Stimulated activated CD8-positive, alpha-beta memory T cell treated with anti-CD3 and anti-CD28 coated beads, Interleukin-15, amount 100 ng/mL, for 24 hours (primary cell): ENCODE results near the gene DDC.

Source experiments
- DNase-seq: peaks from one replicate; pipeline ENCODE4 v3.0.0-alpha.2; 2020; ENCODE audit warnings: low read depth

The DDC gene

DNA sequence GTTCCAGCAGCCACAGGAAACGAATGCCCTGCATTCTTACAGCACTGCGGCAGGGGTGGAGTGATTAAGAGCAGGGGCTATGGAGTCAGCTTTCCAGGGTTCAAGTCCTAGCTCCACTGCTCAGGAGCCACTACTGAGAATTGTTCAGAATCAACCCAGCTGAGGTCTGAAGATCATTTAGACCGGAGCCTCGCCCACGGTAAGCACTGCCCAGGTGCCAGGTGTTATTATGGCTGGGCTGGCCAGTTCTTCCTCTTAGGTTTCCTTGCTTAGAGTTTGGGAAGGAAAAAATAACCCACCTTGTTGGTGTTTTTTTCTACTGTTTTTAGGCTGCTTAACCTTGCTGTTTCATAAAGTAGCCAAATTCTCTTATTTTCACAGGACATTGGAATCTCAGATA is 110.2 kb downstream of the DDC start:
- no peak for DNase-seq

DNA sequence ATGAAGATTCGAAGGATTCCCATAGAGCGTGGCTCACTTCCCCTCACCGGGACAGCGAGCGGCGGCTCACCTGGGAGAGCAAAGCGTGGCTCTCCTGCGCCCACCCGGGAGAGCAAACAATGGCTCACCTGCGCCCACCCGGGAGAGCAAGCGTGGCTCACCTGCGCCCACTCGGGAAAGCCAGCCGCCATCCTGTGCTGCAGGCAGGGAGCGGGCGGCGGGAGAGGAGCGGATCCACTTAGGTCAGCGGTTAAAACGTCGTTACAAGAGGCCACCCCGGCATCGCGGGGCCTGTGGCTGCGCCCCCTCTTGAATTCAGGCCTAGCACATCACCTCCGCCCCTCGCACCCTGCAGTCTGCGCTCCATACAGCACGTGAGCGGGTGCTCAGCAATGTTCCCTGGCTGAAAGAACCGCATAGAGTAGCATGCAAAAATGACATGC is 114.6 kb downstream of the DDC start:
- DNase-seq: no peak

DNA sequence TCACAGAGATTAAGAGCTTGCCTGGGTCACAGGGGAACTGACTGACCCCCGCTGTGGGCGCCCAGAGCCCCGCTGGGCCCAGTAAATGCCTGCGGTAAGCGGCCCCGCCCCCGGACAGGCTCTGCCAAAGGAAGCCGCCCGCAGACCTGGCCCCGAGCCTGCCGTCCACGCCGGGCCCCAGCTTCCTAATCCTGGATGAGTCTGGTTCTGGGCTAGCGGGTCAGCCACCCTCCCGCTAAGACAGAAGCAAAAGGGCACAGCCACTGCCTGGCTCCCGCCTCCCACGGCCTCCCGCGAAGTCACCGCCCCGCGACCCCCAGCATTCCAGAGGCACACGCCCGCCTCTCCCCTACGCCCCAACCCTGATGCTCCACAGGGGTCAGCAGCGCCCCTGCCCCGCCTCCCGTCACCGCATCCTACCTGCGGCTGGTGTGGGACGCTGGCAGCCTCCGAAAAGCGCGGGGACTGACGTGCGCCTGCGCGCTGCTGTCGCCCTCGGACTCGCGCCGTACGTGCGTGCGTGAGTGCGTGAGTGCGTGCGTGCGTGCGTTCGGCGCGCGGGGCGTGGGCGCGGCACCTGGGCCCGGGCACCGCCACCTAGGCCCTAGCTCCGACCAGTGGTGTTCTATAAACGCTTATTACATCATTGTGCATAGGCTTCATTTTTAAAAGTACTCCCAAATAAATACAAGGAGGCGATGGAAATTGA is 115.2 kb downstream of the DDC start, which contains the start of gene FIGNL1:
FIGNL1 (minus strand) TSS at position 470 of the 709 bp plus-strand sequence. CDS start 3,063 bp downstream, outside the sequence.
- peak; percentile 69 for DNase-seq

DNA sequence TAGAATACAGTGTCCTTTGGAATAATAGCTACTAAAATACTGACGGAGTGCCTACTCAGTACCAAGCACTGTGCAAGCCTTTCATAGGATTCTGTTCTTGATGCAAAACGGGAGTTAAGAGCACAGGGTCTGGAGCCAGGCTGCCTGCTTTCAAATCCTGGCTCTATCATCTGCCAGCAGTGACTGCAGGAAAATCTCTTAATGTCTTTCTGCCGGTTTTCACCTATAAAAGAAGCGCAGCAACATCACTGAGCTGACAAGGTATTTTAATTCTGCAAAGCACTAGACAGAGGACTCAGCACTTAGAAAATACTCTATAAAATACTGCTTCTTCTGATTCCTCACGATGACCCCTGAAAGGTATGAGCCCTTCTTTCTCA is 115.7 kb downstream of the DDC start:
- no peak for DNase-seq

DNA sequence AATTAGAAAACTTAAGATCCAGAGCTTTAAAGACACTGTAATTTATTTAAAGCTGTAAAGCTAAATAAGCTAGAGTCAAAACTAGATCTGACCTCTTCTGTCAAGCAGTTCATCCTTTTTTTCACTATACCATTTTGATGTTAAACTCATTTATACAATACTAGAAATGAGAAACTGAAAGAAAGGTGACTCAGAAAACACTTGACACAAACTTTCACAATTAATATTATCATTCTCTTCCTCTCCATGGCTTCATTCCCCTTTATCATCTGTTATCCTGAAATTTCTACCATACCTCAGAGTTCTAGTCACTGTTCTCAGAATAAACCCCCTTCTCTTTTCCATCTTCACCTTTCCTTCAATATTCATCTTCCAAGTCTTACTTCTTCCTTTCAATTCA is 116.4 kb downstream of the DDC start:
- no peak for DNase-seq

DNA sequence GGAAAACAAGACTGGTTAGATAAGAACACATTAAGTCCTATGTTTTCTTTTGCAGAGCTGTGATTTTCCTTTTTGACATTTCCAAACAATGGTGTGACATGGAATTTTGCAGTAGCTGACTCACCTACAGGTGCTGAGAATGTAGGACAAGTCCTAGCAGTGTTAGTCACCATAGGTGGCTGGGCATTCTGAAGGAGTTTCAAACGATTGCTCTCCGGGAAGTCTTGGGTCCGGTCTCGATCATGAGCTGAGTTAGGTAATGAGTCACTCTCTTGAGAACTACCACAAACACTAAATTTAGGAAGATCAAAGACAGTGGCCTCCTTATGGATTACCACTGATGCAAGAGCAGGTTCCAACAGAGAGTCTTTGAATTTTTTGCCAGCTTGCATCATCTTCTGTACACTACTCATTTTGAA is 118.7 kb downstream of the DDC start:
- no peak for DNase-seq

DNA sequence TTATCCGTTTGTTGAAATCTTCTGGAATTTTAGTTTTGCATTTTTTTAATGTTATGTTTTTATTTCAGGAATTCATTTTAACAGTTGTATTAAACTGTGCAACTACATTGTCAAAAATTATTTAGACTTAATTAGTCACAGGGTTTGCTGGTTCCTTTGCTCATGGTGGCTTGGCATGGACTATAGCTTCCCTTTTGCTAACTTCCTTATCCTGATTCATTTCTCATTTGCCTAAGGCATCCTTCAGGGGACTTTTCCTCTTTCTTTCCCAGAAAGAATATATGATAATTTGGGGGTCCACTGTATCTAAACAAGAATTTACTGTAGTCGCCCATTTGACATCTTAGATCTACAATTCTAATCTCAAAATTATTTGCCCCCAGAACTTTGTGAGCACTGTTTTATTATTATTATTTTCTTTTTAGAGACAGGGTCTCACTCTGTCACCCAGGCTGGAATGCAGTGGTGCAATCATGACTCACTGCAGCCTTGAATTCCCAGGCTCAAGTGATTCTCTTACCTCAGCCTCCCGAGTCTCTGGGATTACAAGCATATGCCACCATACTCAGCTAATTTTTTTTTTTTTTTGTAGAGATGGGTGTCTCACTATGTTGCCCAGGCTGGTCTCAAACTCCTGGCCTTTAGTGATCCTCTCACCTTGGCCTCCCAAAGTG is 128.9 kb downstream of the DDC start:
- no peak for DNase-seq

DNA sequence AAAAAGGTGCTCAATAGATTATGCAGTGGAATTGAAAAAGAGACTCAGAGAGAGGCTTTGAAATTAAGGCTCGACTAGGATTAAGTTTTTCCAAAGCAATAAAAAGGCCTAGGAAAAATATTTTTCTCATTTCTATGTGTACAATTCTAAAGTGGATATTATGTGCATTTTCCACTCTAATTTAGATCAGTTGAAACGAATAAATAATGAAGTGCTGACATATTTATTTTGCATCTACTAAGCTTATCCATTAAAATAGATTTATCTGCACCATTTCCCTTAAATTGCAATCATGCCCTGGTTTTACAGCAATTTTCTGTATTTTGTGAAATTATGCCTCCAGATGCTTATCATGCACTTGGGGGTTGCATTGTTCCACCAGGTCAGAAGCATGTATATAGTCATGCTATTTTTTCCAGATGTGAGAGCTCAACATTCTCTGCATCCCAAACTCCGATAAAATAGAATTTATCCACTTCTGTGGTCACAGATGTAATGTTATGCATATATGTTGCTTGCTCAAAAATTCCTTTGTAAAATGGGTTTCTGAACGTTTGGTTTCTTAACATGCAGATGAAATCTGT is 133.4 kb downstream of the DDC start:
- DNase-seq: no peak

DNA sequence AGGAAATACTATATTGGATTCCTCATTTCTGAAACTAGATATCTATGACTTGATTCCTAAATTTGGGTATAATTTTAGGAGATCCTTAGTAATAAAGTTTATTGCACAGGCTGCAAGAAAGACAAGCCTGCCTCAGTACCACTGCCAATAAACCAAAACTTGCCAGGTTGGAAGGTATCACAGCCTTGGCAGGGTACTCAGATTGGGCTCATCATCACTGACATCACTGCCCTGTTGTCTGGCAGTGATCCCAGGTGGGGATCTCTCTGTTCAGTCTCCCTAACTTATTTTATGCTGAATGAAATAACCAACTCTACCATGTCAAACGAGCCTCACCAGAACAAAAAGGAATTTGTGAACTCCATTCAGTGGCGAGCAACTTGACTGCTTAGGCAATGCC is 133.9 kb downstream of the DDC start:
- DNase-seq: no peak

DNA sequence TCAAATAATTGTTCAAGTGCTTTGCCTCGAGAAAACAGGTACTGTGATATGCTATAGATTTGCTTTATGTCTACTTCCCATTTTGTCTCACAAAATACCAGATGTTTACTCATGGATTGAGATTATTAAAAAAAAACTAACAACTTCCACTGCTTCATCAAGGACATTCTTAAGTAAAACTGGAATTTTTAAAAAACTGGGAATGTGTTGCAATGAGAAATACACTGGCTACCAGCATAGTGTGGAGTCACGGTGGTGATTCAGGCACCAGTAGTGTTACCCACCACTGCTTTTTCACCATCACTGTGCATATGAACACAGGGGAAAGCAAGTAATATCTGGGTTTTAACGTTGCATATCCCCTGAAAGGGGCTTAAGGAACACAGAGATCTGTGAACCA is 136.3 kb downstream of the DDC start:
- no peak for DNase-seq

DNA sequence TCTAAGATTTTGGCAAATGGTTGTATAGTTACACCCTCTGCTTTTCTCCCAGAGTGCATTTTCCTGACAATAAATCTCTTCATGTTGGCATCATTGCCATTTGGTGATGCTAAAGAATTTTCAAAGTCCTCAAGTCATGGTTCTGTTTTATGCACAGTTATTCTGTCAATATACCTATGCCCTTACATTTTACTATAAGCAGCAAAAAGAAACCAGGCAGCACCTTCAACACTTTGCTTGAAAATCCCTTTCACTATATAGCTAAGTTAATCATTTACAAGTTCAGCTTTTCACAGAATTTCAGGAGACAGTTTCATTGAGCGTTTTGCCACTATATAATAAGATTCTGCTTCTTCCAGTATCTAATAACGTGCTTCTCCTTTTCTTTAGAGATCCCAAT is 137.7 kb downstream of the DDC start:
- DNase-seq: no peak

DNA sequence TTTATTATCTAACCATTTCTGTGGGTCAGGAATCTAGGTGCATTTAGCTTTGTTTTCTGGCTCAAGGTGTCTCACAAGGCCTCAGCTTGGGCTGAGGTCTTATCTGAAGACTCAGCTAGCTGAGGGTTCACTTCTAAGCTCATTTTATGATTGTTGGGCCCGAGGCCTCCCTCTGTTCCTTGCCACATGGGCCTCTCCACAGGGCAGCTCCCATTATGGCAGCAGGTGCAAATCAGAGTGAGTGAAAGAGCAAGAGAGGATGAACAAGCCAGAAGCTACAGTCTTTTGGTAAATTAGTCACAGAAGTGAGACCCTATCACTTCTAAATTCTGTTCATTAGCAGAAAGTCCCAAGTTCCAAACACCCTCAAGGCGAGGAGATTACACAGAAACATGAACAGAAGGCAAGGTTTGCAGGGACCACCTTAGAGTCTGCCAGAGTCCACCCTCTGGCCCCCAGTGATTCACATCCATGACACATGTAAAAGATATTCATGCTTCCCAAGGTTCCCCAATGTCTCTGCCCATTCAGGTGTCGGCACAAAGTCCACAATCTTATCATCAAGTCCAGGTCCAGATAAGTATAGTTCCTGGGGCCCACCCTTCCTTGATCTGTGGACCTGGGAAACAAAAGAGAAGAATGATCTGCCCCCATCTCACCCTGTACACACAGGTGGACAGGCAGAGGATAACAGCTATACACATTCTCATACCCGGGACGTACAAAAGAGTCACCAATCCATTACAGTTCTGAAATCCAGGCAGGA is 138.7 kb downstream of the DDC start:
- no peak for DNase-seq

DNA sequence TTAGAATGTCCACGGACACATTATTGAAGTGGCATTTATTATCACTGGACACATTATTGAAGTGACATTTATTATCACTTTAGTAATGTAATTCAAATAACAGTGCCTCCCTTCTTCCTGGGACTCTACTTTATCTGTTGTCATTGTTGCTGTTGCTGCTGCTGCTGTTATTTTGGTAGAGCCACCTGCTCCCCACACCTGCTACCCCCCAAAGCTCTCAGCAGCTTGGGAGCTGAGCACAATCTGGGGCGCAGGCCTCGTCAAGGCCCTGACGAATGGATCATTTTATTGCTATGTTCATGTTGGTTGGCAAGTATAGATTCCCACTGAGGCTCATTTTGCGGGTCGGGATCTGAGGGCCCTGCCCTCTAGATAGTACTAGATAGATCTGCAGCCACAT is 139.9 kb downstream of the DDC start:
- DNase-seq: no peak

DNA sequence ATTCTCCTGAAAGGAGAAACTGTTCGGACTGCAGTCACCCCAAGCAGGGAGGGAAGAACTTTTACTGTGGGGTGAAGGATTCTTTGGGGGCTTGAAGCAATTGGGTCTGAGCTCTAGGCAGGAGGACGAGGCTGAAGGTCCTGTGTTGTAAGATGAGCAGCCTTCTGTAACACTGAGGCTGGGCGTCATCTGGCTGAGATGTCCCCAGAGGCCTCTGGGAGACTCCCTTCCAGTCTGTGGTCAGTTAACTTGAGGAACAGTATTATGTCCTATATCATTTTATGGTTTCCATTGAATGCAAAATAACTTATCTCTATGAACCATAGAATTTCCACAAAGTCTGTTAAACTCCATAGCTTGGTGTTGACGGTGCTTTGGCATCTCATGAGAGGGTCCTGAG is 141.3 kb downstream of the DDC start:
- DNase-seq: no peak

DNA sequence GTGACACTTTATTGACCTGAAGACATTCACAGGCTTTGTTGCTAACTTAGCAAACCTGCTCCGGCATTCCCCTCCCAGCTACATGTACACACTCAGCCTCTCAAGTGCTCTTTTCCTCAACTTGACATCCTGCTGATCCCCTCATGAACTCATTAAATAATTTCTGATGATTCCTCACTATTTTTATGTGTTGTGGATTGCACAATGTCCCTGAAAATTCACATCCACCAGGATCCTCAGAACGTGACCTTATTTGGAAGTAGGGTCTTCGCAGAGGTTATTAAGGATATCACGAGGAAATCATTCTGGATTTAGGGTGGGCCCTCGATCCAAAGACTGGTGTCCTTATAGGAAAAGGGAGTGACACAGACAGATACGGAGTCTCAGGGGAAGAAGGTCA is 142.3 kb downstream of the DDC start:
- no peak for DNase-seq

DNA sequence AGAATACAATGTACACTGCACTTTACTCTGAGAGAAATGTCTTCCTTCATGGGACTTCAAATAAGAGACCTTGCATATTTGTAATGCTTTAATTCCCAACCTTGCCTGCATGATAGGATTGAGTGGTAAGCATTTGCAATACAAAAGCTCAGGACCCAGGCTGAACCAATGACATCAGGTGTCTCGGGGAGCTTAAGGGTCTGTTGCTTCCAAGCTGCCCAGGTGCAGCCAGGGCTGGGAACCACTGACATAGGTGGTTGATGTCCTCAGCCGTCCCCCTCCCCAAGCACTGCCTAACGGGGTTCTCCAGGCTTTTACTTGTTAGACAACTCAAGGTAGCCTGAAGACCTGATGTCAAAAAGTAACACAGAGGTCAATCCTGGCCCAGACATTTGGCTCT is 144.2 kb downstream of the DDC start:
- DNase-seq: no peak

DNA sequence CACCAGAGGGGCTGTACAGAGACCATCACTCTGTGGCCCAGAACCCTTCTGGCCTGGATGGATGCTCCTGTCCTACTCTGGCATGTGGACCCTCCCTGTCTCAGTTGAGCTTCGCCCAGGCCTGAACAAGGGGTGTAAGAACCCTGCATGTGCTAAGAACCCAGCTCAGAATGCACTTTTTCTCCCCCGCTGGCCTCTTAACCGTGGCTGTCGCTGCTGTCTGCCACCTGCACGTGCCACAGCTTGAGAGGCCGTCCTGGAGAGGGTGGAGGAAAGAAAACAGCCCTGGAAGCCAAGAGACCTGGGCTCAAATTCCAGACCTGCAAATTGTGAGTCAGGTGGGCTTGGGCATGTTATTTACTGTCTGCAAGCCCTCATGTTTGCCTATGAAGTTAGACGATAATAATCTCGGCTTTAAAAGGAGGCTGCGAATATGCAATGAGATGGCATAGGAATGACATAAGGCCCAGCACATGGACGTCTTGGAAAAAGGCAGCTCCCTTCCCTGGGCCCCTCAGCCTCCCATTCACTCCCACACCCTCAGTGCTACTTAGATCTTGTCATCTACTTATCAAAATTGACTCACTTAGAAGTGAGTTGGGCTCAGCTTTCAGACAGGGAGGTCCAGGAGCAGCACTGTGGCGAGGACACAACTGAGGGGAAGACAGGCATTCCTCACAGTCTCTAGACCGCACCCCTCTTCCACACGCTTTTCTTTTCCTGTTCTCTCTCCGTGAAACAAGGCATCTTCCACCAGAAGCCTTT is 146.5 kb downstream of the DDC start:
- no peak for DNase-seq

DNA sequence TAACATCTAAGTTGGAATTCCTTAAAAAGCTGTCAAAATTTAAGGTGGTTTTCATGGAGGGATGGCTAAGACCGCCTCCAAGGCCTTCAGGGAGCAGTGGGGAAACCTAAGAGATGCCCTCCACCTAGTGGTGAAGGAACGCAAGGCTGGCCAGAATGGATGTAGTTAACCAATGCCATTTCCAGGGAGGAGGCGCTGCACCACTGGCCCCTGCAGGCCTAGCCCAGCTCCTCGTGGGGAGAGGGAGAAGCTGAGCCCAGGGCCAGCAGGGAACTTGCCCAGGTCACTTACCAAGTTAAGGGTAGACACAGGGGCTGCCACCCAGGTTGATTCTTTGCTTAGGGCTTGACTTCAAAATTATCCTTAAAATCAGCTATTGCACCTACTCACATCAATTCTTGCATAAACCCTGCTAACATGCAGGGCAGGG is 147.1 kb downstream of the DDC start:
- DNase-seq: no peak

DNA sequence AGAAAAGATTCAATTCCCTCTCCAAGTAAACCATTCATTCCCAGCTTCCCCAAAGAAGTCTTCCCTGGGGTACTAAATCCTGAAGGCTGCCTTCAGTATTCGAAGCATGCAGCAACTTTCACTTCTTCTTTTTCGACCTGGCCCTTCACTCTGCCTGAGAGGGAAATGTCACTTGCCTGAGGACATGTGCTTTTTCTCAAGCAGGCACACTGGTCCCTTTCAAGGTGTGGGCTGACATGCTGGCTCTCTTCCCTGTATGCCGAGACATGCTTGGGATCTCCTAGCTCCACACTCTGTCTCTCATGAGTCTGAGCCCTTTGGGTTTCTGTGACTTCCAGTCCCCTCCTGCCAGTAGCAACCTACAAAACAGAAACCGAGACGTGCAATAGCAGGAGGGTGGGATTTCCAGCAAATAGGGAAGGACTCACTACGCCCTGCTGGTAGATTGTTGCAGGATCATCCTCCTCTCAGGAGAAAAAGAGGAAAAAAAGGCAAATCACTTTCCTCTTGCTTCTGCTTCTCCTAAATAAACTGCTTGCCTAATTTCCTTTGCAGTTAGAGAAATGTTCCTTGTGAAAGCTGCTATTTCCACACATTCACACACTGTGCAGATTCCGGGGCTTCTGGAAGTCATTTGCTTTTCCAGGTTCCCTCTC is 148.6 kb downstream of the DDC start:
- DNase-seq: no peak

DNA sequence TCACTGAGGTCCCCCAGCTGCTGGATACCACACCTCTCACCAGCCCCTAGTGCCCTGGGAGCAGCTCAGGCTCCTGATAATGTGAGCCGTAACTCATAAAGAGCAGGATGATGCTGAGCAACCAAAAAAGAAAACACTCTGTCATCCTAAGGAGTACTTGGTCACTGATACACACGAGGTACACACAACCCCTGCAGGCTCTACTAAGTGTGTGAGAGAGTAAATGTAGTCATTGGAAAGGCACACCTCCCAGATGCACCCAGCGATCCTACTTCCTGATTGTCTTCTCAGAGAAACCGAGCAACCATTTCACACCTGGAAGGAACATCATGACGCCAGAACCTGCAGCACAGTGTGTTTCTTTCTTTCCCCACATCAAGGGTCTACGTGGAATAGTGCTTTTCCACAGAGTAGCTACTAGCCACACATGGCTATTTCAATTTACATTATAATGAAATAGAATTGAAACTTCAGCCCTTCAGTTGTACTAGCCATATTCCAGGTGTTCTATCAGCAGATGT is 149.3 kb downstream of the DDC start:
- no peak for DNase-seq

DNA sequence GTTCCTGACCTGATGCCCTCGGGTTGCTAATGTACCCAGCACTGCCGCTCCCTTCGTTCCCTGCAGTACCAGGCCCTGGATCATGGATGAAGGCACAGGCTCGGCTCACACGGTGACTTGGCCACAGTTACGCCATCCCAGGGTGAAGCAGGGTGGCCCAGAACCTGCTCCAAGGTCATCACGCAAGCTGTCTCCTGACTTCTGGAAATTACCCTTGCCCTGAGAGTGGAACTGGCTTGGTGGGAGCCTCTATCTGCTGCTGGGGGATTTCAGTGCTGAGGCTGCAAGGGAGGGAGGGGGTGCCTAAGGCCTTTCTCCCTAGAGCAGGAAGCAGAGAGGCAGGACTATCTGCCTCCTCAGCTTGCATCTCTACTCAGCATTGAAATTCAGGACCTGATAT is 151.6 kb downstream of the DDC start:
- no peak for DNase-seq
